ENCODE measurements around the gene PERM1. TPM values are rescaled to one million over a fixed set of nuclear protein-coding genes. Genes with fewer than 3 reads are reported as not detected.
"Not testable (repeated sequence)": the region's sequence is repeated elsewhere in the genome, so short reads cannot be mapped to it uniquely, and the experiment has no call there.

Gene PERM1
- total RNA-seq, 4 donors from 2014 or later, result 0.35 TPM; not detected in 3

GRCh38 chr1:1014799-1015681, 33.1 kb upstream of the PERM1 start:
- H3K9me3 ChIP-seq, result no peaks in the 10 kb centered on the region
- H3K4me1 ChIP-seq, result peaks cover 0 to 16% (median 8%) of the 10 kb centered on the region in 4 donors
- H3K27ac ChIP-seq, result peak overlapping the region; percentile 85 to 90 (median 88)
- no peaks in the 10 kb centered on the region for H3K27me3 ChIP-seq
- H3K36me3 ChIP-seq, result no peaks in the 10 kb centered on the region
- DNase-seq, result no peak
- peak overlapping the region in 1 of 4 donors; percentile 60 for H3K4me3 ChIP-seq
- no peak for TF ChIP-seq POLR2A (IDR thresholded peaks at IDR 0.05)
- TF ChIP-seq, protein P1, sequence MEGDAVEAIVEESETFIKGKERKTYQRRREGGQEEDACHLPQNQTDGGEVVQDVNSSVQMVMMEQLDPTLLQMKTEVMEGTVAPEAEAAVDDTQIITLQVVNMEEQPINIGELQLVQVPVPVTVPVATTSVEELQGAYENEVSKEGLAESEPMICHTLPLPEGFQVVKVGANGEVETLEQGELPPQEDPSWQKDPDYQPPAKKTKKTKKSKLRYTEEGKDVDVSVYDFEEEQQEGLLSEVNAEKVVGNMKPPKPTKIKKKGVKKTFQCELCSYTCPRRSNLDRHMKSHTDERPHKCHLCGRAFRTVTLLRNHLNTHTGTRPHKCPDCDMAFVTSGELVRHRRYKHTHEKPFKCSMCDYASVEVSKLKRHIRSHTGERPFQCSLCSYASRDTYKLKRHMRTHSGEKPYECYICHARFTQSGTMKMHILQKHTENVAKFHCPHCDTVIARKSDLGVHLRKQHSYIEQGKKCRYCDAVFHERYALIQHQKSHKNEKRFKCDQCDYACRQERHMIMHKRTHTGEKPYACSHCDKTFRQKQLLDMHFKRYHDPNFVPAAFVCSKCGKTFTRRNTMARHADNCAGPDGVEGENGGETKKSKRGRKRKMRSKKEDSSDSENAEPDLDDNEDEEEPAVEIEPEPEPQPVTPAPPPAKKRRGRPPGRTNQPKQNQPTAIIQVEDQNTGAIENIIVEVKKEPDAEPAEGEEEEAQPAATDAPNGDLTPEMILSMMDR (IDR thresholded peaks at IDR 0.05), result peak in 4 of 6 experiments; percentile 7 to 28 (median 18)

DNA sequence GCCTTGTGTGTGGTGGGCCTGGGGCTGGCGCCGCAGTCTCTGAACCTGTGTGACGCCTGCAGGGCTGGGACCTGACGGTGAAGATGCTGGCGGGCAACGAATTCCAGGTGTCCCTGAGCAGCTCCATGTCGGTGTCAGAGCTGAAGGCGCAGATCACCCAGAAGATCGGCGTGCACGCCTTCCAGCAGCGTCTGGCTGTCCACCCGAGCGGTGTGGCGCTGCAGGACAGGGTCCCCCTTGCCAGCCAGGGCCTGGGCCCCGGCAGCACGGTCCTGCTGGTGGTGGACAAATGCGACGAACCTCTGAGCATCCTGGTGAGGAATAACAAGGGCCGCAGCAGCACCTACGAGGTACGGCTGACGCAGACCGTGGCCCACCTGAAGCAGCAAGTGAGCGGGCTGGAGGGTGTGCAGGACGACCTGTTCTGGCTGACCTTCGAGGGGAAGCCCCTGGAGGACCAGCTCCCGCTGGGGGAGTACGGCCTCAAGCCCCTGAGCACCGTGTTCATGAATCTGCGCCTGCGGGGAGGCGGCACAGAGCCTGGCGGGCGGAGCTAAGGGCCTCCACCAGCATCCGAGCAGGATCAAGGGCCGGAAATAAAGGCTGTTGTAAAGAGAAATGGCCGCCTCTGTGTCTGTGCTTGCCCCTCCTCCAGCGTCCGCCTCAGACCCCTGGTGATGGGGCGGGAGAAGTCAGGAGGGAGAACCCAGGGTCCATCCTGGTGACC, 32.2 kb upstream of the PERM1 start:
- Histone ChIP-seq H3K4me1 (peaks cover 0 to 16% (median 8%) of the 10 kb centered on the region in 4 donors), H3K4me3 (peak overlapping the region; percentile 52 to 63 (median 57)), H3K9me3 (no peaks in the 10 kb centered on the region), H3K36me3 (no peaks in the 10 kb centered on the region), H3K27me3 (no peaks in the 10 kb centered on the region), H3K27ac (peak overlapping the region; percentile 85 to 90 (median 88))
- no peak for TF ChIP-seq POLR2A (IDR thresholded peaks at IDR 0.05)
- TF ChIP-seq, protein P1 (IDR thresholded peaks at IDR 0.05), result no peak
- DNase-seq, result no peak

DNA sequence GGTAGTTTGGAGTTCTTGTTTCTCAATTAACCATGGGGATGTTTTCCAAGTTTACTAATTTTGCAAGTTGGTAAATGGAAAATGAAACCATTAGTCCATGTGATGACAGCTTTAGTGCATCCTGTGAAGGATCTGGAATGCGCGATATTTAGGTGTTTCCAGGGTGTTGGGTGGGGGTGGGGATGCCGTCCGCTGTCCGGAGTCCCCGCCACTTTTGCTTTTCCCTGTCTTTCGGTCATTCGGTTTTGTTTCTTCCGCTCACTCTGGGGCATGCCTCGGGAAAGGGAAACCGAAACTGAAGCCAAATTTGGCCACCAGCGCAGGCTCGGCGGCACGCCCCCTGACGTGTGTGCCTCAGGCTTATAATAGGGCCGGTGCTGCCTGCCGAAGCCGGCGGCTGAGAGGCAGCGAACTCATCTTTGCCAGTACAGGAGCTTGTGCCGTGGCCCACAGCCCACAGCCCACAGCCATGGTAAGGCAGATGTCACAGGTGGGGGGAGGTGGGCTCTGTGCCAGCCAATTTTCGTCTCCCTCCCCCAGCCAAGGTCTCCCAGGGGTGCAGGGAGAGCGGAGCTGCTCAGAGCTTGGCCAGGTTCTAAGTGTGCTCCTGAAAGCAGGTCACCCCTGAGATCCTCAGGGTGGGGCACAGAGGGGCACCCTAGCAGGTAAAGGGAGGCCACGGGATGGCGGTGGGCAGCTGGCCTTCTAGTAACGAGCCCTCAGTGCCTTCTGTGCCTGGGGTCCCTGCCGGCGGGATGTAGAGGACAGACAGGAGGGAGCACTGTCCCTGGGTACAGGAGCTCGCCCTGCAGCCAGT, 31.4 kb upstream of the PERM1 start, which contains the start of gene ISG15:
ISG15 (plus strand) TSS at position 393 of the 817 bp plus-strand sequence; CDS start at position 470, 77 bp downstream.
- no peaks in the 10 kb centered on the region for H3K27me3 ChIP-seq
- no peaks in the 10 kb centered on the region for H3K36me3 ChIP-seq
- H3K27ac ChIP-seq, result peak within 1 kb of the TSS; percentile 85 to 90 (median 88)
- peak within 1 kb of the TSS; percentile 52 to 63 (median 57) for H3K4me3 ChIP-seq
- peak; percentile 71 to 83 for TF ChIP-seq POLR2A (IDR thresholded peaks at IDR 0.05)
- TF ChIP-seq, protein P1 (IDR thresholded peaks at IDR 0.05), result no peak
- peaks cover 0 to 16% (median 6%) of the 10 kb centered on the region in 4 donors for H3K4me1 ChIP-seq
- peak; percentile 90 to 97 (median 94) for DNase-seq
- H3K9me3 ChIP-seq, result no peaks in the 10 kb centered on the region

GRCh38 chr1:1012736-1013104, 30.8 kb upstream of the PERM1 start:
- not testable (repeated sequence) for H3K36me3 ChIP-seq, H3K27me3 ChIP-seq, H3K9me3 ChIP-seq, DNase-seq
- Histone ChIP-seq H3K4me1 (peaks cover 0 to 16% (median 6%) of the 10 kb centered on the region in 4 donors), H3K4me3 (peak overlapping the region; percentile 52 to 63 (median 57)), H3K27ac (peak overlapping the region; percentile 85 to 90 (median 88))

DNA sequence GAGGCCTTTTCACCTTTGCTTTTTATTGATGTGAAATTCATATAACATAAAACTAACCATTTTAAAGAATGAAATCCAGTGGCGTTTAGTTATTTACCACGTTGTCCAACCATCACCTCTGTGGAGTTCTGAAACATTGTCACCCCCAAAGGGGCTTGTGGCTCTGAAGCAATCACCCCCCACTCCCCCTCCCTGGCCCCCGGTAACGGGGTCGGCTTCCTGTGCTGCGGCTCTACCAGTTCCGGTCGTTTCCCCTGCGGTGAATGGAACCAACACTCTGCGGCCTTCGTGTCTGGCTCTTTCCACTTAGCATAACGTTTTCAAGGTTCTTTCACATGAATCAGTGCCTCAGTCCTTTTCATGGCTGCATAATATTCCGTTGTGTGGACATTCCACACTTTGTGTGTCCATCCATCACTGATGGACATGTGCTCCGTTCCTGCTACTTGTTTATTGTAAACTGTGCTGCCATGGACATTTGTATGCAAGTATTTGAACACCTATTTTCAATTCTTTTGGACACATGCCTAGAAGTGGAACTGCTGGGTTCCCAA, 29.6 kb upstream of the PERM1 start:
- DNase-seq, result no peak

GRCh38 chr1:1010131-1010530, 28.2 kb upstream of the PERM1 start:
- H3K27me3 ChIP-seq, H3K36me3 ChIP-seq, H3K4me3 ChIP-seq, H3K9me3 ChIP-seq, H3K27ac ChIP-seq, DNase-seq: not testable (repeated sequence)
- peaks cover 0 to 36% (median 10%) of the 10 kb centered on the region in 4 donors for H3K4me1 ChIP-seq

More for the DNA sequence above, 29.6 kb upstream of the PERM1 start:
- TF ChIP-seq, protein P1 (IDR thresholded peaks at IDR 0.05), result no peak
- TF ChIP-seq POLR2A (IDR thresholded peaks at IDR 0.05), result no peak
- Histone ChIP-seq H3K4me3 (no peak overlapping the region), H3K27me3 (no peaks in the 10 kb centered on the region), H3K27ac (no peak overlapping the region), H3K36me3 (no peaks in the 10 kb centered on the region), H3K9me3 (no peaks in the 10 kb centered on the region), H3K4me1 (peaks cover 0 to 24% (median 6%) of the 10 kb centered on the region in 4 donors)

Measured in Peyer's patch (tissue), 4 donors.